Right lobe of liver (tissue), 4 donors: ENCODE data around the gene PIGB.

Experiments
- CTCF ChIP-seq, 4 donors: fragments of 200-600 bp in 3 of 4; fragments of 450-650 bp in 1 of 4; IDR thresholded peaks; one replicate each; pipeline versions ENCODE4 v1.5.1 to v1.8.0; 2016 to 2022; ENCODE audit warnings: antibody characterized with exemption in 4 of 4, mild to moderate bottlenecking in 2 of 4
- POLR2A ChIP-seq: fragments of 450-650 bp; IDR thresholded peaks from one replicate; pipeline ENCODE4 v1.6.1; 2017; ENCODE audit warnings: antibody characterized with exemption, mild to moderate bottlenecking
- donor health status: DM: no; HTN: no; CAD: no.
- donor health status: DM: no; HTN: no; CAD: no.
- donor health status: DM: no; HTN: yes; CAD: no.

GRCh38 chr15:55360256-55360655 lies 41.2 kb downstream of the PIGB start:
- TF ChIP-seq CTCF (IDR thresholded peaks at IDR 0.05): no peak
- TF ChIP-seq POLR2A: no peak
